GM12873 (cell line): ENCODE results near the gene RAPGEF2.

ENCODE experiments used
- TF ChIP-seq, protein P1 (sequence below): IDR thresholded peaks from 2 replicates; pipeline ENCODE4 v1.5.1; 2012; ENCODE audit warnings: low read depth, mild to moderate bottlenecking, moderate library complexity, low read length, control low read depth; ENCODE audit not compliant: insufficient read depth; ENCODE audit errors: missing control alignments

Gene RAPGEF2

DNA sequence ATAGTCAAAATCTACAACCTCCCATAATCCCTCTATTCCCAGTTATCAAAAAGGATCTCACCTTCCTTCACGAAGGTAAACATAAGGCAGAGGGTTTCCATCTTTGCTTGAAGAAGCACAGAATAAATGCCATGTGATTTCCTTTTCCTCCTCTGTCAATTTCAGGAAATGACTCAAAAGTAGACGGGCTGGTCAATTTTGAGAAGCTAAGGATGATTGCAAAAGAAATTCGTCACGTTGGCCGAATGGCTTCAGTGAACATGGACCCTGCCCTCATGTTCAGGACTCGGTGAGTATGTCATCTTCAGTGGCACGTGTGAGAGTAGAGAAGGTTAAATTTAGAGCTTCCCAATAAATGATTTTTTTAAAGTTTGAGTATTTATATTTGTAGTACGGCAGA lies 240.2 kb downstream of the RAPGEF2 start:
- TF ChIP-seq, protein P1, sequence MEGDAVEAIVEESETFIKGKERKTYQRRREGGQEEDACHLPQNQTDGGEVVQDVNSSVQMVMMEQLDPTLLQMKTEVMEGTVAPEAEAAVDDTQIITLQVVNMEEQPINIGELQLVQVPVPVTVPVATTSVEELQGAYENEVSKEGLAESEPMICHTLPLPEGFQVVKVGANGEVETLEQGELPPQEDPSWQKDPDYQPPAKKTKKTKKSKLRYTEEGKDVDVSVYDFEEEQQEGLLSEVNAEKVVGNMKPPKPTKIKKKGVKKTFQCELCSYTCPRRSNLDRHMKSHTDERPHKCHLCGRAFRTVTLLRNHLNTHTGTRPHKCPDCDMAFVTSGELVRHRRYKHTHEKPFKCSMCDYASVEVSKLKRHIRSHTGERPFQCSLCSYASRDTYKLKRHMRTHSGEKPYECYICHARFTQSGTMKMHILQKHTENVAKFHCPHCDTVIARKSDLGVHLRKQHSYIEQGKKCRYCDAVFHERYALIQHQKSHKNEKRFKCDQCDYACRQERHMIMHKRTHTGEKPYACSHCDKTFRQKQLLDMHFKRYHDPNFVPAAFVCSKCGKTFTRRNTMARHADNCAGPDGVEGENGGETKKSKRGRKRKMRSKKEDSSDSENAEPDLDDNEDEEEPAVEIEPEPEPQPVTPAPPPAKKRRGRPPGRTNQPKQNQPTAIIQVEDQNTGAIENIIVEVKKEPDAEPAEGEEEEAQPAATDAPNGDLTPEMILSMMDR = no peak

DNA sequence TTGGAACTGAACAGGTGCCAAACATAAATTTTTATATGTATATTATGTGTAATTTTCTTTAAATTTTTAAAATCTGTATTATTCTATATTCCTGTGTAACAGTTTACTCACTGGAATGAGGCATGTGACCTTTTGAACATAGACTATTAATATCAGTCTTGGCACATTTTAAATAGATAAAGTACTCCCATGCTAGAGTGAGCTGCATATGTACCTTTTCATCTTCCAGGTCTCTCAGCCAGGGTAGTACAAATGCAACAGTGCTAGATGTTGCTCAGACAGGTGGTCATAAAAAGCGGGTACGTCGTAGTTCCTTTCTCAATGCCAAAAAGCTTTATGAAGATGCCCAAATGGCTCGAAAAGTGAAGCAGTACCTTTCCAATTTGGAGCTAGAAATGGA lies 242.0 kb downstream of the RAPGEF2 start:
- TF ChIP-seq, protein P1 = no peak

DNA sequence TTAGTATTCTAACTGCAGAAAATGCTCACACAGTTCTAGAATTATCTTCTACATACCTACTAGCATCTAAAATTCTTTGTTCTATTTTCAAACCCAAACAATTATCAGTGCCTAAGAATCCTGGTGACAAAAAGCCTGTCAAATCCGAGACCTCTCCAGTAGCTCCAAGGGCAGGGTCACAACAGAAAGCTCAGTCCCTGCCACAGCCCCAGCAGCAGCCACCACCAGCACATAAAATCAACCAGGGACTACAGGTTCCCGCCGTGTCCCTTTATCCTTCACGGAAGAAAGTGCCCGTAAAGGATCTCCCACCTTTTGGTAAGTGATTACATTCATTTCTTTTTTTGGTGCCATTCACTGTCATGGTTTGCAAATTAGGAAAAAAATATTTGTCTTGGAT lies 243.8 kb downstream of the RAPGEF2 start:
- TF ChIP-seq, protein P1 = no peak

DNA sequence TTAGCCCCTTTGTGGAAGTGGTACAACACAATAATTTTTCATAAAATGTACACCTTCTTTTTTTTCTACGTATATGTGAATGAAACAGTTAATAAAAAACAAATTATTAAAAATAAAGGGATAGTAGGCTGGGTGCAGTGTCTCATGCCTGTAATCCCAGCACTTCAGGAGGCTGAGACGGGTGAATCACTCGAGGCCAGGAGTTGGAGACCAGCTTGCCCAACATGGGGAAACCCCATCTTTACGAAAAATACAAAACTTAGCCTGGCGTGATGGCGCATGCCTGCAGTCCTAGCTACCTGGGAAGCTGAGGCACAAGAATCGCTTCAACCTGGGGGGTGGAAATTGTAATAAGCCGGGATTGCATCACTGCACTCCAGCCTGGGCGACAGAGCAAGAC lies 244.9 kb downstream of the RAPGEF2 start:
- TF ChIP-seq, protein P1 = no peak

DNA sequence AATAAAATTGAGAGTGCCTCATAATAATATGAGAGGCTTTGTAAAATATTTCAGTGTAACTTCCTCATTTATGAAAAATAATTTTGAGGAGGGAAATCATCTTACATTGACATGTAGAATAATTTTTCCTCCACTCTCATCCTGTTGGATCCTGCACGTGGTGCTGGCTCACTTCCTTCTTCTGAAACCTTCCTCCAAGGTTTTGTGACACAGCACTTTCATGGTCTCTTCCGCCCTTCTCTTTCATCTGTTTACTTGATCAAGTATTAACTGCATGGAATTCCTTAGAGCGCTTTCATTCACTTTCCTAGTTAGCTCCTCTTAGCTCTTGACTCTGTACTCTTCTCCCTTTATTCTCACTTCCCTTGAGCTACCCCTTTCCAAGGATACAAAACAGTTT lies 246.5 kb downstream of the RAPGEF2 start:
- TF ChIP-seq, protein P1 = no peak

DNA sequence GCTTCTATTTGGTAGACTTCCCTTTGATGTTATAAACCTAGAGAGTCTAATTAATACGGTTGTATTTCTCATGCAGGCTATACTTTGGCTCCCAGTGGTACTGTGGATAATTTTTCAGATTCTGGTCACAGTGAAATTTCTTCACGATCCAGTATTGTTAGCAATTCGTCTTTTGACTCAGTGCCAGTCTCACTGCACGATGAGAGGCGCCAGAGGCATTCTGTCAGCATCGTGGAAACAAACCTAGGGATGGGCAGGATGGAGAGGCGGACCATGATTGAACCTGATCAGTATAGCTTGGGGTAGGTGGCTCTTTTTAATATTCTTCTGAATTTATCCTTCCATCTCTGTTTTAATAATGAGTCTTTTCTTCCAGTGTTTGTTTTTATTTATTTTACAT lies 249.7 kb downstream of the RAPGEF2 start:
- TF ChIP-seq, protein P1 = no peak

DNA sequence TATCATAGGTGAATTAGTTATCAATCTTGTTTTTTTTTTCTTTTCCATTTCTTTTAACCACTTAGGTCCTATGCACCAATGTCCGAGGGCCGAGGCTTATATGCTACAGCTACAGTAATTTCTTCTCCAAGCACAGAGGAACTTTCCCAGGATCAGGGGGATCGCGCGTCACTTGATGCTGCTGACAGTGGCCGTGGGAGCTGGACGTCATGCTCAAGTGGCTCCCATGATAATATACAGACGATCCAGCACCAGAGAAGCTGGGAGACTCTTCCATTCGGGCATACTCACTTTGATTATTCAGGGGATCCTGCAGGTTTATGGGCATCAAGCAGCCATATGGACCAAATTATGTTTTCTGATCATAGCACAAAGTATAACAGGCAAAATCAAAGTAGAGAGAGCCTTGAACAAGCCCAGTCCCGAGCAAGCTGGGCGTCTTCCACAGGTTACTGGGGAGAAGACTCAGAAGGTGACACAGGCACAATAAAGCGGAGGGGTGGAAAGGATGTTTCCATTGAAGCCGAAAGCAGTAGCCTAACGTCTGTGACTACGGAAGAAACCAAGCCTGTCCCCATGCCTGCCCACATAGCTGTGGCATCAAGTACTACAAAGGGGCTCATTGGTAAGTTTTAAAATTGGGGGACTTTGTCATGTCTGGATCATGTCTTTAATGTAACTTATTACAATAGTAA lies 250.7 kb downstream of the RAPGEF2 start:
- TF ChIP-seq, protein P1 = no peak
